Measurements from ENCODE around the gene CACNA1C.

DNA sequence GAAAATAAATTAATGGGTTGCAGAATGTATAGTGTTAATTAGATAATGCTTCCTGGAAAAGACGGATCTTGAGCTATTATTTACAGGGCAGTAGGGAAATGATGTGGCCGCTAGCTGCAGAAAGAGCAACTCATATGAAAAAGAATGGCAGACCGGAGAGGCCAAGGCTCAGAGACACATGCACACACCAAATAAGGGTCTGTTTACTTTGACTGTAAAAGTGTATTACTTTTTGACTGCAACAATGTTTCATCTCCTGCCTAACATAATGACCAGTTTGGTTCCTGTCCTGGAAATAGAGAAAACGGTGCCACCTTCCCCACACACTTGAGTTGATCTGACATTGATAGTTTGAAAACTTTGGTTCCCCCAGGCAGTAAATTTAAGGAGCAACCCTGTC is 290.9 kb downstream of the CACNA1C start:
- TF ChIP-seq, protein P1, sequence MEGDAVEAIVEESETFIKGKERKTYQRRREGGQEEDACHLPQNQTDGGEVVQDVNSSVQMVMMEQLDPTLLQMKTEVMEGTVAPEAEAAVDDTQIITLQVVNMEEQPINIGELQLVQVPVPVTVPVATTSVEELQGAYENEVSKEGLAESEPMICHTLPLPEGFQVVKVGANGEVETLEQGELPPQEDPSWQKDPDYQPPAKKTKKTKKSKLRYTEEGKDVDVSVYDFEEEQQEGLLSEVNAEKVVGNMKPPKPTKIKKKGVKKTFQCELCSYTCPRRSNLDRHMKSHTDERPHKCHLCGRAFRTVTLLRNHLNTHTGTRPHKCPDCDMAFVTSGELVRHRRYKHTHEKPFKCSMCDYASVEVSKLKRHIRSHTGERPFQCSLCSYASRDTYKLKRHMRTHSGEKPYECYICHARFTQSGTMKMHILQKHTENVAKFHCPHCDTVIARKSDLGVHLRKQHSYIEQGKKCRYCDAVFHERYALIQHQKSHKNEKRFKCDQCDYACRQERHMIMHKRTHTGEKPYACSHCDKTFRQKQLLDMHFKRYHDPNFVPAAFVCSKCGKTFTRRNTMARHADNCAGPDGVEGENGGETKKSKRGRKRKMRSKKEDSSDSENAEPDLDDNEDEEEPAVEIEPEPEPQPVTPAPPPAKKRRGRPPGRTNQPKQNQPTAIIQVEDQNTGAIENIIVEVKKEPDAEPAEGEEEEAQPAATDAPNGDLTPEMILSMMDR (IDR thresholded peaks at IDR 0.05; ENCODE audit: borderline replicate concordance, extremely low read depth, low read length, poor library complexity, severe bottlenecking), result no peak
- no peak for TF ChIP-seq EZH2 (IDR thresholded peaks at IDR 0.05; ENCODE audit: borderline replicate concordance, low read depth, low read length, severe bottlenecking)

Measured in DND-41 (cell line).